ENCODE results near the gene SEMA3D.

The SEMA3D gene

DNA sequence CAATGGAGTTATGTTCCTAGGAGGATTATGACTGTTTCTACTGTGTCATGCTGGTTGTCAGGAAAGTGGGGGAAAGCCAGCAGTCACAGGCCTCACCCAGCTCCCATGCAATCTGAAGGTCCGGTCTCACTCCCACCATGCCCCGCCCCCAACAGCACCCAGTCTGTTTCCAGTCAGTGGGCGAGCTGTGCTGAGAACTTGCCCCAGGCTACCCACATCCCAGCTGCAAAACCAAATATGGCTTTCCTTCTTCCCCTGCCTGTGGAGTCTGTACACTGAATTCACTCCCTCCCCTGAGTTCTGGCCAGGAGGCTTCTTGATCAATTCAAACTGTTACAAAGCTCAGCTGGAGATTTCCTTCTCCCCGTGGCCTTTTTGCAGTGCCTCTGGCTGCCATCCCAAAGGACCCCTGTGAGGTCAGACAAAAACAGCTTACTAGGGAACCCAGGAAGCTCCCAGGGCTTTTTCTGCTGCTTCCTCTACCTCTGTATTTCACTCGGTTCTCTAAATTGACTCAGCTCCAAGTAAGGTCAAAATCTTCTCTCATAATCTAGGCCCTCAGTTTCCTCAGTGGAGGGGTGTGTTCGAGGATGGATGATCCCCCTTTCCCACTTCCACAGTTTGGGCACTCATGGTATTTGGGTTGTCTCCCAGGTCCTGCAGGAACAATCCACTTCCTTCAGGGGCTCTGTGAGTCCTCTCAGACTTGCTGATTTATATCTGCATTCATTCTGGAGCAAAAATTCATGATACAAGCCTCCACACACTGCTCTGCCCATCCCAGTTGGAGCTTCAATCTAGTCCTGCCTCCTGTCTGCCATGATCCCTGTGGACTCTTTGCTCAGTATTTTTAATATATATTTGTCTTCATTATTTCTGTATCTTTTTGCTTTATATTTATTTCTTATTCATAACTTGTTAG lies 205.5 kb downstream of the SEMA3D start:
- DNase-seq, result no peak

DNA sequence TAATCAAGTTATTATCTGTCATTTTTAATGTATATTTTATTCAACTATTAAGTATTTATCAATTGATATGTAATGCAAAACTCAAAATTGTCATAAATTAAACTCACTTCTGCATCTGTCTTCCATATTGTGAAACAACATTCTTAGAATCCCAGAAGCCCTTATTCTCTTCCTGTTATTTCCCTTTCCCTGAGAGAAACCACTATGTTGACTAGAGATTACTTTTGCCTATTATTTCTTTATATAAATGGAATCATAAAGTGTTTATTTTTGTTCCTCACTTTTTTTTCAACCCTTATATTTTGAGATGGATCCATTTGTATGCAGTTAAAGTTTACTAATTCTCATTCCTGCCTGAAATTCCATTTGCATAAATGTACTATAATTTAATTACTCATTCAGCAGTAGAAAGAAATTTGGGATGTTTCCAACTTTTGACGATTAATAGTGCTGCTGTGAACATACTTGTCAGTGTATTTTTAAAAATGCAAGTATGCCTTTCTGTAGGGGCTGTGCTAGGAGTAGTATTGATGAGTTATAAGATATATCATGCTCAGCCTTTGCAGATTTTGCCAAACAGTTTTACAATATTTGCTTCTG lies 211.2 kb downstream of the SEMA3D start:
- DNase-seq, result no peak

DNA sequence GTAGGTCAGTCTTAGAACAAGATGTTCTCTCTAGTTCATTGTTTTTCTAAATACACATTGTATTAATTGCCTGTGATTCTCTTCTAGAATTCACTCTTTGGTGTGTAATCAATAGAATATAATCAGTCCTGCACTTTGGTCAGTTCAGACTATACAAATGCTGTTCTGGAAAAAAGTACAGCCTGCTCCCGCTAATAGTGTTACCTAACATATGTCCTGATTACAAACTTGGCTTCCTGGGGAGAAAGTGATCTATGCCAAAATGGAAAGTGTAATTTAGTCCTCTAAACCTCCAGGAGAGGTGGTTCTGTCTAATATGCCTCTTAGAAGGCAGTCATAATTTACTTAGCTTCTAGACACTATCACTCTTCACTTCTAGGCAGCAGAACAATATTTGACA lies 215.5 kb downstream of the SEMA3D start:
- no peak for DNase-seq

DNA sequence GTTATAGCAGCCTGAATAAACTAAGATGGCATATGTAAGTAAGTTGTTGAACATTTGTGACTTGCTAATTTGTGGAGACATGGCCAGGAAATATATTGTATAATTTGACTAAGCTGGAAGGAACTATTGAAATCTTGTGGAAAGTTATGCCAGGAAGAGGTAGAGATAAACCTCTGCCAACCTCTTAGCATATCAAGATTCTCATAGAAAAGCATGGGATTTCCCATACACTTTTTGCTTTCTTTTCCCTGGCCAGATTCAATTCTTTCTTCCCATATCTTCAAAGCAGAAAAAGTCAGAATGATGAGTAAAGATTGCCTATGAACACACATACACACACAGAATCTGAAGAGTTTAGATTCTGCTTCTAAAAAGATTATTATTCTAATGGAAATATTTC lies 216.2 kb downstream of the SEMA3D start:
- DNase-seq, result no peak

DNA sequence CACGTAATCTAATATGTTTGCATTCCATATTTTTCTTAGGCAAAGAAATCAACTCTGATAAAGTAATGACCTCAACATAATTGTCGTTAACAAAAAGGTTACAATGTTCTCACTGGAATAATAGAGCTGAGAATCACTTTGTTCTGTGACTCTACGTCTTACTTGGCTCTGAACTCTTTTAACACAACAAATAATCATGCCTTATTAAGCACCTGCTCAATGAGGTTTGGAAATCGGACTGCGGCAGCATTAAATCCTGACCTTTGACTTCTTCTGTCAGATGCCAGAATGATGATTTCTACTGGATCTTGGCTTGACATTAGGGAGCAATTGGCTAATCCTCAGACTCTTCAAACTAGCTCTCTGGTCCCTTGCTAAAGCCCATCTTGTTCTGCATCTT lies 233.6 kb downstream of the SEMA3D start:
- no peak for DNase-seq

DNA sequence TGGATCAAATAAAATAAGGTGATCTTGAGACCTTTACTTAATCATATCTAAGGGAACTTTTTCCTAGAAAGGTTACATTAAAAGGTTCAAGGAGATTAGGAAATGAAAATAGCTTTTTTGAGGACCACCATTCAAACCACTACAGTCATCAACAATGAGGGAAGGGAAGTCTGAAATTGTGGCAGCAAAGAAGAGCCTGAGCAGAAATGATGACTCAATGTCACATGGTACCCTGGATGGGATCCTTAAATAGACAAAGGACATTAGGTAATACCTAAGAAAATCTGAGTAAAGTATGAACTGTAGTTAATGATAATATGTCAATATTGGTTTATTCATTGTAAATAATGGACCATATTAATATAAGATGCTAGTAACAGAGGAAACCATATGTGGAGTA lies 236.0 kb downstream of the SEMA3D start:
- DNase-seq, result no peak

DNA sequence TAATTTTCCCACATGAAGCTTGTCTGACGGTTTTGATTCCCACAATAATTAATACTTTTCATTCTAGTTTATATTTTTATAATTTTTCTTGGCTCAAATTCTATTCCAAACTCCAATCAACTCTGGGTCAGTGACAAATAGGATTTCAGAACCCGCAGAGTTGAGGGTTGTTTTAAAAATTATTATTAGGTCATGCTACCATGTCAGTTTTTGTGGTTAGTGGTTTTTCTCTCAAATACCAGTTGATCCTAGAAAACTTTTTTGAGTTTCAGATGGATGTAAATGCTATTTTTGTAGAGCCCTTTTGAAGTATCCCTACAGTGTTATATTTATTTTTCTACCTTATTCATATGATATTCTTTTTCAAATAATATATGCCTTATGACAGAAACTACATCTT lies 237.4 kb downstream of the SEMA3D start:
- no peak for DNase-seq

DNA sequence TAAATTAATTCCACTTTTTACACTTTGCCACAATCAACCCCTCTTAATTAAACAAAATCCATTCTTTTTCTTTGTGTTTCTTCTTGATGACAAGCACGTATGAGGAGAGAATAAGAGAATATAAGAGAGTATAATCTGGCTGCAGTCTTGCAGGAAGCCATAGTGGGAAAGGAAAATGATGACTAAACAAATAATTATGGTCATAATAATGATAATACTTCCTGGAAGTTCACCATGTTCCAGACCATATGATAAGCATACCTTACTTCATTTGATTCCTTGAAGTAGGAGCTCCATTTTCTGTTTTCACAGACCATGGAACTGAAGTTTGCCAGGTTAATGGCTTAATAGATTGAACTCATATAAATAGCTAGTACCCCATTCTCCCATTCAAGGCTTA lies 237.8 kb downstream of the SEMA3D start:
- DNase-seq, result no peak

DNA sequence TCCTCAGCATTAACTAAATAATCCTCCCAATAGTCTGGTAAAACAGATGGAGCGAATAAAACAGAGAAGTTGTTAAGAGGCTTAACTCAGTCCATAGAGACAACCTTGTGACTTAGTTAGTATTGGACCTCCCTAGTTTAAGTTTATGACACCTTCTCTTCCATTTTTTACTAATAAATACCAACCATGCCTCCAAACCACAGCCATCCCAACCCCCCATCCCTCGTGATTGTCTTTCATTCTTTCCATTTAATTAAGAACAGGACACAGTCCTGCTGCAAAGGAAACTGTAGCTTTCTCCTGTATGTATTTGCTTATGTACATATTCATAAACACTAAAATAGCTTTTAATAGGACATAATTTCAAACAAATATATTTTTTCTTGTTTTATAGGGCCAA lies 238.2 kb downstream of the SEMA3D start:
- no peak for DNase-seq

DNA sequence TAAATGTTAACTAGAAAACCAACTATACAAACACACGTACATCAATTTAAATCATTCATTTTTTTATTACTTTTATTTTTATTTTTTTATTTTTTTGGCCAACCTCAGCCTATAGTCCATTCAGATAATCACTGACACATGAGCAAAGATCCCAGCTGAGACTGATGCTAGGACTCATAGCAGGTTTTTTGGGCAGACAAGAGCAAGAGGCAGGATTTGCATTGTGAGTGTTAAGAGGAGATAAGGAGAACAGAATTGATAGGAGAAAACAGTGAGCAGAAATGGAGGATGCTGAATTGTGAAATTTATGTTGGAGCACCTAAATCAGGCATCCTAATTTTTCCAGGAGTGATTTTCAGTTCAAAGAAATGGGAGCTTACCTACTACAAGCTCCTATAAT lies 240.3 kb downstream of the SEMA3D start:
- no peak for DNase-seq

All from T1000 (cell line).